GM18858 (cell line): Measurements from ENCODE around the gene EIF2B2.

Experiments used
- ATAC-seq: cut with Tn5 transposase; IDR thresholded peaks from one replicate; pipeline ENCODE4 v1.9.1; 2021; ENCODE audit not compliant: unreplicated experiment

EIF2B2 gene

GRCh38 chr14:75041613-75042012 lies 38.9 kb downstream of the EIF2B2 start:
- ATAC-seq = no peak

- no peak for ATAC-seq
Observed at GRCh38 chr14:75042035-75042434, 39.3 kb downstream of the EIF2B2 start.

GRCh38 chr14:75044322-75044721 lies 41.6 kb downstream of the EIF2B2 start:
- ATAC-seq = no peak

GRCh38 chr14:75044752-75045151 lies 42.0 kb downstream of the EIF2B2 start:
- no peak for ATAC-seq

- ATAC-seq = no peak
Observed at GRCh38 chr14:75046275-75046674, 43.6 kb downstream of the EIF2B2 start.

GRCh38 chr14:75046899-75047298 lies 44.2 kb downstream of the EIF2B2 start:
- no peak for ATAC-seq

- no peak for ATAC-seq
Observed at GRCh38 chr14:75047506-75047905, 44.8 kb downstream of the EIF2B2 start.

GRCh38 chr14:75048101-75048500 lies 45.4 kb downstream of the EIF2B2 start:
- ATAC-seq = no peak

GRCh38 chr14:75049136-75049535 lies 46.4 kb downstream of the EIF2B2 start:
- ATAC-seq = no peak

- no peak for ATAC-seq
Observed at GRCh38 chr14:75049731-75050201, 47.0 kb downstream of the EIF2B2 start.

GRCh38 chr14:75050852-75051555 lies 48.3 kb downstream of the EIF2B2 start, which contains the start of gene MLH3:
Gene MLH3, minus strand, starts transcription at chr14:75051467. Its CDS starts 1,812 bp downstream, at chr14:75049655.
- no peak for ATAC-seq

- no peak for ATAC-seq
Observed at GRCh38 chr14:75051556-75051899, 48.8 kb downstream of the EIF2B2 start.

- ATAC-seq = no peak
Observed at GRCh38 chr14:75053396-75054291, 50.9 kb downstream of the EIF2B2 start.

- ATAC-seq = no peak
Observed at GRCh38 chr14:75054421-75054820, 51.7 kb downstream of the EIF2B2 start.

GRCh38 chr14:75059642-75060041 lies 56.9 kb downstream of the EIF2B2 start:
- no peak for ATAC-seq

- no peak for ATAC-seq
Observed at GRCh38 chr14:75060420-75060819, 57.7 kb downstream of the EIF2B2 start.
